PC-9 (cell line): ENCODE data around the gene PA2G4. TPM values are rescaled to one million over a fixed set of nuclear protein-coding genes. Genes with fewer than 3 reads are reported as not detected.

Source experiments
- BruUV-seq: library from RNA; stranded (reverse); fragments of 400-500 nt; replicated peaks from 2 replicates; lab custom pipeline; 2021; lab: Mats Ljungman, UMichigan
- CTCF ChIA-PET: fragments of 300-600 bp; sonication (Branson Sonifier 250); formaldehyde crosslinking; loops from one replicate; lab custom pipeline; 2022; ENCODE audit warnings: antibody characterized with exemption; lab: Charles Lee
- POLR2A ChIA-PET: fragments of 300-600 bp; sonication (Branson Sonifier 250); formaldehyde crosslinking; loops from one replicate; lab custom pipeline; 2022; ENCODE audit warnings: antibody characterized with exemption; ENCODE audit not compliant: unreplicated experiment; lab: Charles Lee
- DNase-seq, 2 experiments: peaks; one replicate each; pipeline versions ENCODE4 v3.0.0 to v3.0.0-alpha.2; 2015 to 2022; ENCODE audit warnings: mixed read lengths in 1 of 2
- H2AFZ ChIP-seq: fragments of 200-600 bp; sonication (generic); 2 replicates; pipeline ENCODE4 v1.8.1; 2017; ENCODE audit warnings: antibody characterized with exemption
- H3F3A ChIP-seq: fragments of 200-600 bp; sonication (generic); 2 replicates; pipeline ENCODE4 v1.8.1; 2017; ENCODE audit warnings: antibody characterized with exemption, mild to moderate bottlenecking, low read depth; ENCODE audit not compliant: insufficient read depth
- H3K27ac ChIP-seq: fragments of 200-600 bp; sonication (generic); 2 replicates; pipeline ENCODE4 v1.6.1; 2016; ENCODE audit warnings: mixed run types
- H3K27me3 ChIP-seq: fragments of 200-600 bp; sonication (generic); 2 replicates; pipeline ENCODE4 v1.6.1; 2016; ENCODE audit warnings: low read depth, mixed run types; ENCODE audit not compliant: insufficient read depth
- H3K36me3 ChIP-seq: fragments of 200-600 bp; sonication (generic); 2 replicates; pipeline ENCODE4 v1.6.1; 2016; ENCODE audit warnings: low read depth, mixed run types
- H3K4me1 ChIP-seq: fragments of 200-600 bp; sonication (generic); replicated peaks from 2 replicates; pipeline ENCODE4 v1.6.1; 2016; ENCODE audit warnings: mixed run types; ENCODE audit not compliant: insufficient read depth
- H3K4me2 ChIP-seq: fragments of 200-600 bp; sonication (generic); 2 replicates; pipeline ENCODE4 v1.6.1; 2017; ENCODE audit warnings: mixed run types
- H3K4me3 ChIP-seq: fragments of 200-600 bp; sonication (generic); 2 replicates; pipeline ENCODE4 v1.6.1; 2016; ENCODE audit warnings: mixed run types
- H3K79me2 ChIP-seq: fragments of 200-600 bp; sonication (generic); 2 replicates; pipeline ENCODE4 v1.6.1; 2017; ENCODE audit warnings: low read depth, mixed run types
- H3K9me2 ChIP-seq: fragments of 200-600 bp; sonication (generic); 2 replicates; pipeline ENCODE4 v1.8.1; 2017; ENCODE audit warnings: mild to moderate bottlenecking; ENCODE audit not compliant: insufficient read depth
- H3K9me3 ChIP-seq: fragments of 200-600 bp; sonication (generic); 2 replicates; pipeline ENCODE4 v1.8.1; 2016; ENCODE audit warnings: low read depth; ENCODE audit not compliant: insufficient read depth
- H4K20me1 ChIP-seq: fragments of 200-600 bp; sonication (generic); 2 replicates; pipeline ENCODE4 v1.8.1; 2017; ENCODE audit not compliant: insufficient read depth
- CTCF ChIP-seq: fragments of 200-600 bp; sonication (generic); conservative IDR thresholded peaks from 2 replicates; pipeline ENCODE4 v1.6.1; 2017; ENCODE audit warnings: mixed run types, antibody characterized with exemption, mild to moderate bottlenecking, moderate library complexity
- EZH2 ChIP-seq: fragments of 200-600 bp; sonication (generic); IDR thresholded peaks from 2 replicates; pipeline ENCODE4 v1.8.0; 2017; ENCODE audit warnings: antibody characterized with exemption, low read depth
- intact Hi-C: fragments of 100-400 bp; cut with micrococcal nuclease; formaldehyde crosslinking; loops from one replicate; pipeline ENCODE4 v1.10.0; 2022; ENCODE audit not compliant: unreplicated experiment
- total RNA-seq: library from RNA; stranded (reverse); gene quantifications from 2 replicates; pipeline ENCODE4 v1.2.3, GENCODE V29; 2021

Gene PA2G4
- total RNA-seq, 1 experiment from 2014 or later: 159 TPM

GRCh38 chr12:56080556-56081138 lies 23.7 kb upstream of the PA2G4 start:
- peak; percentile 59 to 65 for DNase-seq
- TF ChIP-seq EZH2: no peak
- no peak for TF ChIP-seq CTCF
- Histone ChIP-seq H3K9me3 (no peaks in the 10 kb centered on the region), H3K27ac (peak overlapping the region; percentile 86), H4K20me1 (peaks cover 6% of the 10 kb centered on the region; the same call in 1 of the 2 replicates), H3K4me3 (peak overlapping the region; percentile 69), H3K4me2 (peak overlapping the region; percentile 93), H3K79me2 (peaks cover 46% of the 10 kb centered on the region), H3K27me3 (no peaks in the 10 kb centered on the region), H3K4me1 (peaks cover 31% of the 10 kb centered on the region), H2AFZ (peak overlapping the region; percentile 93), H3K36me3 (peaks cover 10% of the 10 kb centered on the region), H3K9me2 (no peaks in the 10 kb centered on the region), H3F3A (peaks cover 24% of the 10 kb centered on the region)
- intact Hi-C loops: no loop called here
- ChIA-PET CTCF (interaction anchor here (0.5 to 0.6 kb wide), 3 partner anchors 34 to 1605 kb away, joined by 3 to 4 read pairs (median 3); no protein-coding TSS in a partner anchor), POLR2A (interaction anchor here (0.6 to 1.0 kb wide), 3 partner anchors 14 to 147 kb away, joined by 3 to 13 read pairs (median 4); partner anchors contain the start of gene SUOX)
- BruUV-seq: TSS peak; percentile 45

- DNase-seq: no peak
- peaks cover 15% of the 10 kb centered on the region for H3K36me3 ChIP-seq
- POLR2A ChIA-PET: interaction anchor here (0.6 kb wide), 2 partner anchors 23 to 115 kb away, joined by 3 to 8 read pairs; partner anchors contain the start of gene PA2G4
- no peaks in the 10 kb centered on the region for H3K27me3 ChIP-seq
- TF ChIP-seq CTCF (no peak), EZH2 (no peak)
- no TSS peak for BruUV-seq
- peaks cover 46% of the 10 kb centered on the region for H3K79me2 ChIP-seq
- H3F3A ChIP-seq: peaks cover 29% of the 10 kb centered on the region
- H3K27ac ChIP-seq: peak overlapping the region; percentile 86
- peak overlapping the region; percentile 69 for H3K4me3 ChIP-seq
- H3K9me2 ChIP-seq: no peaks in the 10 kb centered on the region
- intact Hi-C loops: no loop called here
- H3K4me2 ChIP-seq: peak overlapping the region; percentile 93
- no peaks in the 10 kb centered on the region for H3K9me3 ChIP-seq
- H2AFZ ChIP-seq: no peak overlapping the region
- CTCF ChIA-PET: interaction anchor here (0.5 to 0.6 kb wide), 2 partner anchors 28 to 85 kb away, joined by 8 to 20 read pairs; no protein-coding TSS in a partner anchor
- peaks cover 6% of the 10 kb centered on the region; the same call in 1 of the 2 replicates for H4K20me1 ChIP-seq
- peaks cover 41% of the 10 kb centered on the region for H3K4me1 ChIP-seq
Measured at GRCh38 chr12:56081393-56082347, 22.7 kb upstream of the PA2G4 start.

GRCh38 chr12:56082382-56082781 lies 22.0 kb upstream of the PA2G4 start:
- H3K27me3 ChIP-seq: no peaks in the 10 kb centered on the region
- H3K4me1 ChIP-seq: peaks cover 48% of the 10 kb centered on the region
- H3K9me3 ChIP-seq: no peaks in the 10 kb centered on the region
- H3K4me2 ChIP-seq: peak overlapping the region; percentile 93
- peaks cover 46% of the 10 kb centered on the region for H3K79me2 ChIP-seq
- no peaks in the 10 kb centered on the region for H3K9me2 ChIP-seq
- peak overlapping the region; percentile 69; the same call in 1 of the 2 replicates for H3K4me3 ChIP-seq
- H4K20me1 ChIP-seq: peaks cover 6% of the 10 kb centered on the region; the same call in 1 of the 2 replicates
- intact Hi-C loops: no loop called here
- BruUV-seq: no TSS peak
- peaks cover 29% of the 10 kb centered on the region for H3F3A ChIP-seq
- no peak overlapping the region for H3K27ac ChIP-seq
- TF ChIP-seq EZH2 (no peak), CTCF (no peak)
- H2AFZ ChIP-seq: no peak overlapping the region
- peaks cover 16% of the 10 kb centered on the region for H3K36me3 ChIP-seq
- POLR2A ChIA-PET: interaction anchor here (0.6 kb wide), 2 partner anchors 22 to 116 kb away, joined by 3 to 8 read pairs; partner anchors contain the start of gene PA2G4
- DNase-seq: no peak
- CTCF ChIA-PET: interaction anchor here (0.5 to 0.6 kb wide), 2 partner anchors 29 to 86 kb away, joined by 8 to 20 read pairs; no protein-coding TSS in a partner anchor
